GM23248 (cell line): Measurements from ENCODE around the gene VAV2.

Experiments
- EZH2 ChIP-seq: fragments of 200-600 bp; sonication (generic); IDR thresholded peaks from 2 replicates; pipeline ENCODE4 v1.6.1; 2018; ENCODE audit warnings: antibody characterized with exemption, mild to moderate bottlenecking; ENCODE audit not compliant: insufficient read depth, poor library complexity, severe bottlenecking
- EZH2phosphoT487 ChIP-seq: fragments of 200-600 bp; sonication (generic); IDR thresholded peaks from 2 replicates; pipeline ENCODE4 v1.6.1; 2018; ENCODE audit warnings: antibody characterized with exemption, moderate library complexity, mild to moderate bottlenecking, low read depth; ENCODE audit not compliant: insufficient read depth

DNA sequence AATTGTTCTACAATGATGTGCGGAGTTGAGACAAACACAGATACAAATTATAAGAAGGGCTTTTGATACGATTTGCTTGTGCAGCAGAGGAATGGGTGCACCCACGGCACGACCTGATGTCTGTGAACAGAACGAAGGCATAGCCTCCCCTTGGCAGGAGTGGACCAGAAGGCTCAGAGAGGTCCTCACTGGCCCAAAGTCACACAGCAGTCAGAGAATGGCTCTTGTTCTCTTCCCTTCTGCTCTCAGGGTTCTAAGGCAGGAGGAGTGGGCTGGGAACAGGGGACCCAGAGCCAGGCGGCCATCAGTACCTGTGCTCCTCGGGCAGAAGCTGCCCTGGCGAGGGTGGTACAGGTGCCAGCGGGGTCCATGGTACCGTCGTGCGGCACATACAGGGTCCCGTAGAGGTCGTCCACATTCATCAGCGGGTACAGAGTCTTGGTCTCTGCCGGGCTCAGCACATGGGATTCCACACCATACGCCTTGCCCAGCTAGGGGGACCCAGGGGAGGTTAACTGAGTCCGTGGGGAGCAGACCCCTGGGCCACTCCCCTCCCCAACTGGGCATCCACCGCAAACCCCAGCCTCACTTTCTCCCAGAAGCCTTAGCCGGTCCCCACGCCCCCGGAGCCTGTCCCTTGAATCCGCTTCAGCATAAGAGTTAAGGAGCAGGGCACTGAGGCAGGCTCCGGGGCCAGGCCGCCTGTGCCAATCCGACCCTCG lies 261.0 kb downstream of the VAV2 start:
- TF ChIP-seq EZH2phosphoT487 (no peak), EZH2 (no peak)
